ENCODE data around the gene PPIL1.

Gene PPIL1

GRCh38 chr6:36913082-36913481 is 38.5 kb upstream of the PPIL1 start:
- H3K18ac ChIP-seq (ENCODE audit: low read length): no peak overlapping the region
- no peak overlapping the region for H2BK120ac ChIP-seq (ENCODE audit: low read depth, low read length)
- no CpG with 5 or more reads among the region's 4 CpGs for WGBS, 2 donors (ENCODE audit: extremely low coverage in 2 of 2, insufficient read length in 2 of 2, insufficient replicate concordance in 1 of 2)
- H3K79me1 ChIP-seq (ENCODE audit: low read depth, low read length): no peaks in the 10 kb centered on the region
- H2BK5ac ChIP-seq (ENCODE audit: low read length): no peak overlapping the region
- H3K4me2 ChIP-seq (ENCODE audit: insufficient read depth, low read length, poor library complexity, severe bottlenecking): no peak overlapping the region
- no peaks in the 10 kb centered on the region for H3K9me3 ChIP-seq (replicated peaks in 1 of 2; ENCODE audit: control insufficient read depth in 2 of 2, insufficient read depth in 1 of 2, low read depth in 1 of 2, low read length in 2 of 2)
- no peak overlapping the region for H3K4ac ChIP-seq (ENCODE audit: low read length)
- H3K4me3 ChIP-seq (ENCODE audit: low read length in 2 of 2): no peak overlapping the region
- no peak overlapping the region for H2AFZ ChIP-seq (ENCODE audit: low read length)
- H3K23ac ChIP-seq (ENCODE audit: low read depth, low read length, poor library complexity): no peak overlapping the region
- no peak overlapping the region for H3K9ac ChIP-seq (ENCODE audit: low read depth, low read length, poor library complexity)
- H4K8ac ChIP-seq (ENCODE audit: low read depth, low read length): no peak overlapping the region
- no peak overlapping the region for H2AK5ac ChIP-seq (ENCODE audit: low read depth, low read length)
- H2BK15ac ChIP-seq (ENCODE audit: low read length): no peak overlapping the region
- H3K27me3 ChIP-seq (ENCODE audit: control insufficient read depth in 3 of 3, insufficient read depth in 3 of 3, low read depth in 1 of 3, low read length in 3 of 3): no peaks in the 10 kb centered on the region
- no peak overlapping the region for H4K91ac ChIP-seq (ENCODE audit: low read depth, low read length, poor library complexity)
- no peak overlapping the region for H3K27ac ChIP-seq (replicated peaks; ENCODE audit: low read length)
- no peak for DNase-seq (ENCODE audit: low spot score)
- no peak overlapping the region for H3K14ac ChIP-seq (ENCODE audit: low read length)
- peaks cover 0 to 3% of the 10 kb centered on the region in 2 donors for H3K4me1 ChIP-seq (ENCODE audit: control insufficient read depth in 2 of 2, insufficient read depth in 1 of 2, low read depth in 1 of 2, low read length in 2 of 2)
- no peak overlapping the region for H2BK12ac ChIP-seq (ENCODE audit: low read length)
- H3K36me3 ChIP-seq (replicated peaks in 1 of 2; ENCODE audit: control insufficient read depth in 2 of 2, insufficient read depth in 2 of 2, low read length in 2 of 2): peaks cover 3 to 24% of the 10 kb centered on the region in 2 donors

- DNase-seq (ENCODE audit: low spot score): no peak
- no peak overlapping the region for H2BK15ac ChIP-seq (ENCODE audit: low read length)
- no peak overlapping the region for H3K18ac ChIP-seq (ENCODE audit: low read length)
- H3K4me1 ChIP-seq (ENCODE audit: control insufficient read depth in 2 of 2, insufficient read depth in 1 of 2, low read depth in 1 of 2, low read length in 2 of 2): peaks cover 0 to 8% of the 10 kb centered on the region in 2 donors
- no peak overlapping the region for H2BK120ac ChIP-seq (ENCODE audit: low read depth, low read length)
- peaks cover 2 to 24% of the 10 kb centered on the region in 2 donors for H3K36me3 ChIP-seq (replicated peaks in 1 of 2; ENCODE audit: control insufficient read depth in 2 of 2, insufficient read depth in 2 of 2, low read length in 2 of 2)
- H2BK5ac ChIP-seq (ENCODE audit: low read length): no peak overlapping the region
- no CpG with 5 or more reads among the region's 8 CpGs for WGBS, 2 donors (ENCODE audit: extremely low coverage in 2 of 2, insufficient read length in 2 of 2, insufficient replicate concordance in 1 of 2)
- H3K27ac ChIP-seq (replicated peaks; ENCODE audit: low read length): no peak overlapping the region
- H3K14ac ChIP-seq (ENCODE audit: low read length): no peak overlapping the region
- no peak overlapping the region for H3K23ac ChIP-seq (ENCODE audit: low read depth, low read length, poor library complexity)
- no peaks in the 10 kb centered on the region for H3K27me3 ChIP-seq (ENCODE audit: control insufficient read depth in 3 of 3, insufficient read depth in 3 of 3, low read depth in 1 of 3, low read length in 3 of 3)
- no peak overlapping the region for H2AK5ac ChIP-seq (ENCODE audit: low read depth, low read length)
- no peak overlapping the region for H3K9ac ChIP-seq (ENCODE audit: low read depth, low read length, poor library complexity)
- no peaks in the 10 kb centered on the region for H3K9me3 ChIP-seq (replicated peaks in 1 of 2; ENCODE audit: control insufficient read depth in 2 of 2, insufficient read depth in 1 of 2, low read depth in 1 of 2, low read length in 2 of 2)
- no peak overlapping the region for H3K4me3 ChIP-seq (ENCODE audit: low read length in 2 of 2)
- H3K4me2 ChIP-seq (ENCODE audit: insufficient read depth, low read length, poor library complexity, severe bottlenecking): no peak overlapping the region
- H3K4ac ChIP-seq (ENCODE audit: low read length): no peak overlapping the region
- no peaks in the 10 kb centered on the region for H3K79me1 ChIP-seq (ENCODE audit: low read depth, low read length)
- no peak overlapping the region for H2AFZ ChIP-seq (ENCODE audit: low read length)
- no peak overlapping the region for H4K91ac ChIP-seq (ENCODE audit: low read depth, low read length, poor library complexity)
- no peak overlapping the region for H4K8ac ChIP-seq (ENCODE audit: low read depth, low read length)
- no peak overlapping the region for H2BK12ac ChIP-seq (ENCODE audit: low read length)
These were observed 38.0 kb upstream of the PPIL1 start for GRCh38 chr6:36912586-36912985.

- WGBS, 2 donors (ENCODE audit: extremely low coverage in 2 of 2, insufficient read length in 2 of 2, insufficient replicate concordance in 1 of 2): no CpG with 5 or more reads among the region's 4 CpGs
- H3K18ac ChIP-seq (ENCODE audit: low read length): no peak overlapping the region
- H4K91ac ChIP-seq (ENCODE audit: low read depth, low read length, poor library complexity): no peak overlapping the region
- no peak overlapping the region for H2AK5ac ChIP-seq (ENCODE audit: low read depth, low read length)
- H3K27ac ChIP-seq (replicated peaks; ENCODE audit: low read length): no peak overlapping the region
- H3K36me3 ChIP-seq (replicated peaks in 1 of 2; ENCODE audit: control insufficient read depth in 2 of 2, insufficient read depth in 2 of 2, low read length in 2 of 2): peaks cover 2 to 24% of the 10 kb centered on the region in 2 donors
- peaks cover 0 to 10% of the 10 kb centered on the region in 2 donors for H3K4me1 ChIP-seq (ENCODE audit: control insufficient read depth in 2 of 2, insufficient read depth in 1 of 2, low read depth in 1 of 2, low read length in 2 of 2)
- no peaks in the 10 kb centered on the region for H3K9me3 ChIP-seq (replicated peaks in 1 of 2; ENCODE audit: control insufficient read depth in 2 of 2, insufficient read depth in 1 of 2, low read depth in 1 of 2, low read length in 2 of 2)
- no peak overlapping the region for H3K14ac ChIP-seq (ENCODE audit: low read length)
- no peak overlapping the region for H3K4me3 ChIP-seq (ENCODE audit: low read length in 2 of 2)
- no peak overlapping the region for H2BK120ac ChIP-seq (ENCODE audit: low read depth, low read length)
- no peak overlapping the region for H3K9ac ChIP-seq (ENCODE audit: low read depth, low read length, poor library complexity)
- no peak overlapping the region for H4K8ac ChIP-seq (ENCODE audit: low read depth, low read length)
- no peaks in the 10 kb centered on the region for H3K79me1 ChIP-seq (ENCODE audit: low read depth, low read length)
- no peak overlapping the region for H2AFZ ChIP-seq (ENCODE audit: low read length)
- DNase-seq (ENCODE audit: low spot score): no peak
- no peak overlapping the region for H3K4ac ChIP-seq (ENCODE audit: low read length)
- H3K27me3 ChIP-seq (ENCODE audit: control insufficient read depth in 3 of 3, insufficient read depth in 3 of 3, low read depth in 1 of 3, low read length in 3 of 3): no peaks in the 10 kb centered on the region
- H3K4me2 ChIP-seq (ENCODE audit: insufficient read depth, low read length, poor library complexity, severe bottlenecking): no peak overlapping the region
- no peak overlapping the region for H2BK15ac ChIP-seq (ENCODE audit: low read length)
- no peak overlapping the region for H3K23ac ChIP-seq (ENCODE audit: low read depth, low read length, poor library complexity)
- H2BK5ac ChIP-seq (ENCODE audit: low read length): no peak overlapping the region
- H2BK12ac ChIP-seq (ENCODE audit: low read length): no peak overlapping the region
These were observed 37.4 kb upstream of the PPIL1 start for GRCh38 chr6:36912030-36912454.

GRCh38 chr6:36908747-36909146 is 34.1 kb upstream of the PPIL1 start:
- no peak overlapping the region for H2AK5ac ChIP-seq (ENCODE audit: low read depth, low read length)
- H3K9ac ChIP-seq (ENCODE audit: low read depth, low read length, poor library complexity): no peak overlapping the region
- no peak overlapping the region for H3K23ac ChIP-seq (ENCODE audit: low read depth, low read length, poor library complexity)
- no peak overlapping the region for H2BK15ac ChIP-seq (ENCODE audit: low read length)
- no peak overlapping the region for H2BK5ac ChIP-seq (ENCODE audit: low read length)
- no peak overlapping the region for H3K4me3 ChIP-seq (ENCODE audit: low read length in 2 of 2)
- no peak overlapping the region for H3K27ac ChIP-seq (replicated peaks; ENCODE audit: low read length)
- H3K4ac ChIP-seq (ENCODE audit: low read length): no peak overlapping the region
- no peaks in the 10 kb centered on the region for H3K79me1 ChIP-seq (ENCODE audit: low read depth, low read length)
- no peak overlapping the region for H2BK120ac ChIP-seq (ENCODE audit: low read depth, low read length)
- no CpG with 5 or more reads among the region's 2 CpGs for WGBS, 2 donors (ENCODE audit: extremely low coverage in 2 of 2, insufficient read length in 2 of 2, insufficient replicate concordance in 1 of 2)
- no peak for DNase-seq (ENCODE audit: low spot score)
- no peak overlapping the region for H2AFZ ChIP-seq (ENCODE audit: low read length)
- no peak overlapping the region for H3K14ac ChIP-seq (ENCODE audit: low read length)
- peaks cover 0 to 15% of the 10 kb centered on the region in 2 donors for H3K4me1 ChIP-seq (ENCODE audit: control insufficient read depth in 2 of 2, insufficient read depth in 1 of 2, low read depth in 1 of 2, low read length in 2 of 2)
- H3K18ac ChIP-seq (ENCODE audit: low read length): no peak overlapping the region
- no peak overlapping the region for H2BK12ac ChIP-seq (ENCODE audit: low read length)
- H3K4me2 ChIP-seq (ENCODE audit: insufficient read depth, low read length, poor library complexity, severe bottlenecking): no peak overlapping the region
- H4K91ac ChIP-seq (ENCODE audit: low read depth, low read length, poor library complexity): no peak overlapping the region
- H3K27me3 ChIP-seq (ENCODE audit: control insufficient read depth in 3 of 3, insufficient read depth in 3 of 3, low read depth in 1 of 3, low read length in 3 of 3): no peaks in the 10 kb centered on the region
- H3K36me3 ChIP-seq (replicated peaks in 1 of 2; ENCODE audit: control insufficient read depth in 2 of 2, insufficient read depth in 2 of 2, low read length in 2 of 2): peaks cover 2 to 23% of the 10 kb centered on the region in 2 donors
- no peak overlapping the region for H4K8ac ChIP-seq (ENCODE audit: low read depth, low read length)
- H3K9me3 ChIP-seq (replicated peaks in 1 of 2; ENCODE audit: control insufficient read depth in 2 of 2, insufficient read depth in 1 of 2, low read depth in 1 of 2, low read length in 2 of 2): no peaks in the 10 kb centered on the region
